Ovary (tissue), 3 donors: ENCODE measurements around the gene GUCY2F.

Experiments
- CTCF ChIP-seq, 3 donors: fragments of 450-650 bp in 2 of 3; fragments of 200-600 bp in 1 of 3; IDR thresholded peaks; one replicate each; pipeline versions ENCODE4 v1.5.1 to v1.8.0; 2016 to 2022; ENCODE audit warnings: antibody characterized with exemption in 3 of 3, mild to moderate bottlenecking in 1 of 3
- EP300 ChIP-seq: sonication (generic); formaldehyde crosslinking; IDR thresholded peaks from one replicate; pipeline ENCODE4 v1.6.1; 2017; ENCODE audit warnings: antibody characterized with exemption
- POLR2A ChIP-seq: fragments of 450-650 bp; IDR thresholded peaks from one replicate; pipeline ENCODE4 v1.6.1; 2017; ENCODE audit warnings: antibody characterized with exemption, mild to moderate bottlenecking, moderate library complexity
- donor health status: DM: no; HTN: no; CAD: no.

GRCh38 chrX:109398833-109399232 is 83.1 kb downstream of the GUCY2F start:
- TF ChIP-seq EP300 = no peak
- no peak for TF ChIP-seq CTCF (IDR thresholded peaks at IDR 0.05)
- TF ChIP-seq POLR2A = no peak
